HG03442 (cell line): Measurements from ENCODE around the gene HECTD4.
"Not testable (repeated sequence)": the region's sequence is repeated elsewhere in the genome, so short reads cannot be mapped to it uniquely, and the experiment has no call there.

Experiments used
- ATAC-seq: cut with Tn5 transposase; IDR thresholded peaks from one replicate; pipeline ENCODE4 v1.9.1; 2021; ENCODE audit warnings: mild to moderate bottlenecking, moderate library complexity; ENCODE audit not compliant: unreplicated experiment

The HECTD4 gene

GRCh38 chr12:112406519-112407488 lies 24.6 kb upstream of the HECTD4 start:
- no peak for ATAC-seq

DNA sequence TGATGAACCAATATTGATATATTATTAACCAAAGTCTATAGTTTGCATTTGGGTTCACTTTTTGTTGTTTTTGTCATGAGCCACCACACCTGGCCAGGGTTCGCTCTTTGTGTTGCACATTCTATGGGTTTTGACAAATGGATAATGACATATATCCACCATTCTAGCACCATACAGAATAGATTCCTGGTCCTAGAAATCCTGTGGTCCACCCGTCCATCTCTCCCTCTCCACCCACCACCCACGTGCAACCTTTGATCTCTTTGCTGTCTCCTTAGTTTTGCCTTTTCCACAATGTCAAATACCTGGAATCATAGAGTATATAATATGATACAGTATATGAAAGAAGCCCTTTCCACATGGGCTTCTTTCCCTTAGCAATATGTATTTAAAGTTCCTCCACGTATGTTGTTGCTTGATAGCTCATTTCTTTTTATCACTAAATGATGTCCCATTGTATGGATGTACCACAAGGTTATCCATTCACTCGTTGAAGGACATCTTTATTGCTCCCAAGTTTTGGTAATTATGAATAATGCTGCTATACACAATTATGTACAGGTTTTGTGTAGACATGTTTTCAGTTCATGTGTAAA lies 19.8 kb upstream of the HECTD4 start:
- ATAC-seq = no peak

DNA sequence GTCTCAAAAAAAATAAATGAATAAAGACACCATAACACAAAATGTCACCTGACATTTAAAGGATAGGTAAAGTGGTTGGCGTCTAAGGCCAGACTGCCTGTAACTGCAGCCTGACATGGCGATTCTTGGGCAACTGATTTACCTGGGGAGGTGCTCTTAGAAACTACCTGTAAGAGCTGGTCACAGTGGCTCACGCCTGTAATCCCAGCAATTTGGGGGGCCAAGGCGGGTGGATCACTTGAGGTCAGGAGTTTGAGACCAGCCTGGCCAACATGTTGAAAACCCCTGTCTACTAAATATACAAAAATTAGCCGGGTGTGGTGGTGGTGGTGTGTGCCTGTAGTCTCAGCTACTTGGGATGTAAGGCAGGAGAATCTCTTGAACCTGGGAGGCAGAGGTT lies 18.8 kb upstream of the HECTD4 start:
- ATAC-seq = no peak

DNA sequence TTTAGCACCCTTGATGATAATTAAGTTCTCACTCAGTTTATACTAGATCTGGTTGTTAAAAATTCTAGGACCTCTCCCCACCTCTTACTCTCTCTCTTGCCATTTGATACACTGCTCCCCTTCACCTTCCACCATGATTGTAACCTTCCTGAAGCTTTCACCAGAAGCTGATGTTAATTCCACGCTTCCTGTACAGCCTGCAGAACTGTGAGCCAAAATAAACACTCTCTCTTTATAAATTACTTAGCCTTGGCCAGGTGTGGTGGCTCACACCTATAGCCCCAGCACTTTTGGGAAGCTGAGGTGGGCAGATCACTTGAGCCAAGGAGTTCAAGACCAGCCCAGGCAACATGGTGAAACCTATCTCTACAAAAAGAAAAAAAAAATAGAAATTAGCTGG lies 11.1 kb upstream of the HECTD4 start:
- no peak for ATAC-seq

GRCh38 chr12:112389922-112390654 lies 7.9 kb upstream of the HECTD4 start:
- ATAC-seq = not testable (repeated sequence)

DNA sequence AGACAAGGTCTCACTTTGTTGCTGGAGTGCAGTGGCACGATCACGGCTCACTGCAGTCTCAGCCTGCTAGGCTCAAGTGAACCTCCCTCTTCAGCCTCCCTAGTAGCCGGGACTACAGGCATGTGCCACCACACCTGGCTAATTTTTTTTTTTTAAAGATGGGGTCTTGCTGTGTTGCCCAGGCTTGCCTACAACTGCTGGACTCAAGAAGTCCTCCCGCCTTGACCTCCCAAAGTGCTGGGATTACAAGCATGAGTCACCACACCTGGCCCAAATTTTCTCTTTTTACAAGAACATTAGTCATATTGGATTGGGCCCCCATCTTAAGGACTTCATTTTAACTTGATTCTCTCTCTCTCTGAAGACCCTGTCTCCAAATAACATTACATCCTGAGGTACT lies 7.0 kb upstream of the HECTD4 start:
- no peak for ATAC-seq

GRCh38 chr12:112386726-112387125 lies 4.5 kb upstream of the HECTD4 start:
- no peak for ATAC-seq

DNA sequence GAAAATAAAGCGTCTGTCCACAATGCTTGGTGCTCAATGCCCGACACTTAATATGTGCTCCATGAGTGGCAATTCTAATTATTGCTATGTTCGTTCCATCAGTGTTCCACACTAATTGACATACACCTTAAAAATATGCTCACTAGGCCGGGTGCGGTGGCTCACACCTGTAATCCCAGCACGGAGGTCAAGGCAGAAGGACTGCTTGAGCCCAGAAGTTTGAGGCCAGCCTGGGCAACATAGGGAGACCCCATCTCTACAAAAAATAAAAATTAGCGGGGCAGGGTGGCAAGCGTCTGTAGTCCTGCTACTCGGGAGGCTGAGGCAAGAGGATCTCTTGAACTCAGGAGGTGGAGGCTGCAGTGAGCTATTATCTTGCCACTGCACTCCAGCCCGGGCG lies 635 bp upstream of the HECTD4 start:
- no peak for ATAC-seq

- ATAC-seq = peak; percentile 48
Observed at GRCh38 chr12:112381406-112381882, 787 bp downstream of the HECTD4 start.

DNA sequence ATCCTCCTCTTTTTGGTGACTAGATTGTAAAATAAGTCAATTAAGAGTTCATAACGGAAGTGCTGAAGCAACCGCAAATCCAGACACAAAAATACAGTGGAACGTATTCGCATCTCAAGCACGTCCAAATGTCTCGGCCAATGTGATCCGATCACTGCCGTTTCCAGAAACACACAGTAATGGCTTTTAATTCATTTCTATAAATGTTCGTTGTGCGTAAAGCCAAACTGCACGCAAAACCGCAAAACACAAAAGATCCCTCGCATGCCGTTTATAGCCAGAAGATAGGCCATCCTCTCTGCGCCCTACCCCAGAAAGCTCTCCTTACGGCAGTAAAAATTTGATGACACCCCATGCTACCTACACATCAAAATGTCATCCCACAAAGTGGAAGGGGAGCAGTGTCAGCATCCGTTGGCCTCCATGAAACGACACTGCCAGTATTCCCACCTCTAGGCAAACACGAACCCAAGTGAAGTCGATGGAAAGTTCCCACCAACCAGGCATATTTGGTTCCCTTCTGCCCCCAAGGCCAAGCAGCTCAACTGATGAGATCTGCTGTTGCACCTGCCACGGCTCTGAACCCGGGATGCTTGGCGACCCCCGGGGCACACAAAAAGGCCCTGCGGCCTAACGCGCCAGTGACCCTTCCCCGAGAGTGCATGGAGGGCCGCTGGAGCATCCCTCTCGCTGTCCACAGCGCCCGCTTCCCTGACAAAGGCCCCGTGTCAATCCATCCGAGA lies 1.4 kb downstream of the HECTD4 start:
- ATAC-seq = no peak

- ATAC-seq = no peak
Observed at GRCh38 chr12:112375105-112375504, 7.1 kb downstream of the HECTD4 start.

- ATAC-seq = no peak
Observed at GRCh38 chr12:112374166-112374740, 8.0 kb downstream of the HECTD4 start.

GRCh38 chr12:112370868-112371510 lies 11.2 kb downstream of the HECTD4 start:
- no peak for ATAC-seq

DNA sequence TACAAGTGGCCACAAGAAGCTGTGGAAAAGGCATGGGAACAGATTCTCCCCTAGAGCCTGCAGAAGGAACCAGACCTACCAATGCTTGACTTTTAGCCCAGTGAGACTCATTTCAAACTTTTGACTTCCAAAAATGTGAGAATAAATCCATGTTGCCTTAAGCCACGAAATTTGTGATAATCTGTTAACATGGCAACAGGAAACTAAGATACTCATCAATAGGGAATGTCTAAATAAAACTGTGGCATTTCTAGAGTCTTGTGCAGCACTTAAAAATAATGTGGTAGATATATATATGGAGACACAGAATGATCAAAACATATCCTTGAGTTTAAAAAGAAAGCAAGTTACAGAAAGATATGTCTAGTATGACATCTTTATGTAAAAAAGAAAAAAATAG lies 12.0 kb downstream of the HECTD4 start:
- no peak for ATAC-seq

DNA sequence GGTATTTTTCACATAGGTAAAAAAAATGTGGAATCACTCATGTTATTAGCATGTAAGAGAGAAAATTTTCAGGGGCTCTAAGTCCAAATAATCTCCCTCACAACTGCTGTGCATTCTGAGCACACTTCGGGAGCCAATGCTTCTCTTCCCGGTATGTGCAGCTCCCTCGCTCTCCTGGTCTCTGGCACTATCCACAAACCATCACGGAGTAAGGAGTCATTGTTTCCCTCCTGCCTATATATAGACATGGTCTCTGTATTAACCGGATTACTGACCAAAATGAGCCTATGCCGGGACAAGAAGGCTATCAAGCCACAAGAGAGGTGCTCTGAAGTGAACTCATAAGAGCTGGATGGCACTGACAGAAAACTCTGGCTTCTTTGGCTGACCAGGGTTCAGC lies 13.4 kb downstream of the HECTD4 start:
- no peak for ATAC-seq

DNA sequence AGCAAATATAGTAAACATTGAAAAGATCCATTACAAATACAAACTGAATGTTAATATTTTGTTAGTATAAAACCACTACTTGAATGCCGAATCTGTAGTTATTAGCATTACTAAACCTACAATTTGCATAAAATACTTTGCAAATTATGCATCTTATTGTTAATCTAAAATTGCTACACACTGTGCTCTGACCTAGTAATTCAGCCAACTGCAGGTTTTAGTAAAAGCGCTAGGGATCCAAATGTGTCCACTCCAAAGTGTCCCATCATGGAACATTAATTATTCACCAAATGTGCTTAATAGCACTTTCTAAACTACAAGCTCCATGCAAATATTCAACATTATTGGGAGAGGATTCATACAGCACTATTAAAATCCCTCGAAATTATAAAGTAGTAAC lies 14.3 kb downstream of the HECTD4 start:
- no peak for ATAC-seq

GRCh38 chr12:112362310-112362709 lies 19.9 kb downstream of the HECTD4 start:
- ATAC-seq = no peak

DNA sequence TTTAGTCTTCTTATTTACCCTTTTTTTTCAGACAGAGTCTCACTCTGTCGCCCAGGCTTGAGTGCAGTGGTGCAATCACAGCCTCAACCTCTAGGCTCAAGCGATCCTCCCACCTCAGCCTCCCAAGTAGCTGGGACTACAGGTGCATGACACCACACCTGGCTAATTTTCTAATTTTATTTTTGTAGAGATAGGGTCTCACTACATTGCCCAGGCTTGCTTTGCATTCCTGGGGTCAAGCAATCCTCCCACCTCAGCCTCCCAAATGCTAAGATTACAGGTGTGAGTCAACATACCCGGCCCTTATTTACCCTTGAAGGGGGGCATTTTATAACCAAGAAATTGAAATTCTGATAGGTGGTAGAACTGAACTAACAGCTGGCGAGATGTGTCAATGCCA lies 21.0 kb downstream of the HECTD4 start:
- ATAC-seq = no peak

- ATAC-seq = no peak
Observed at GRCh38 chr12:112359290-112359689, 22.9 kb downstream of the HECTD4 start.

GRCh38 chr12:112357214-112357613 lies 25.0 kb downstream of the HECTD4 start:
- no peak for ATAC-seq
